Suprapubic skin (tissue), 4 donors: ENCODE data around the gene ALLC. TPM values are rescaled to one million over a fixed set of nuclear protein-coding genes. Genes with fewer than 3 reads are reported as not detected.

Experiments used
- DNase-seq, 2 donors: peaks; one replicate each; pipeline ENCODE4 v3.0.0-alpha.2; 2019; ENCODE audit warnings: low spot score in 2 of 2
- H3K27ac ChIP-seq: fragments of 200-600 bp; sonication (generic); one replicate; pipeline ENCODE4 v1.5.1; 2019
- H3K27me3 ChIP-seq: fragments of 200-600 bp; sonication (generic); one replicate; pipeline ENCODE4 v1.5.1; 2019
- H3K36me3 ChIP-seq: fragments of 200-600 bp; sonication (generic); one replicate; pipeline ENCODE4 v1.5.1; 2019
- H3K4me1 ChIP-seq: fragments of 200-600 bp; sonication (generic); one replicate; pipeline ENCODE4 v1.5.1; 2019
- H3K4me3 ChIP-seq: fragments of 200-600 bp; sonication (generic); one replicate; pipeline ENCODE4 v1.5.1; 2019; ENCODE audit warnings: mild to moderate bottlenecking
- H3K9me3 ChIP-seq: fragments of 200-600 bp; sonication (generic); one replicate; pipeline ENCODE4 v1.5.1; 2019
- CTCF ChIP-seq, 2 donors: fragments of 200-600 bp in 1 of 2; fragments of 450-650 bp in 1 of 2; sonication (generic) in 1 of 2; IDR thresholded peaks; one replicate each; pipeline ENCODE4 v1.5.1; 2016 to 2019; ENCODE audit warnings: antibody characterized with exemption in 2 of 2, mild to moderate bottlenecking in 1 of 2, moderate library complexity in 1 of 2
- EP300 ChIP-seq: sonication (generic); formaldehyde crosslinking; IDR thresholded peaks from one replicate; pipeline ENCODE4 v1.6.1; 2017; ENCODE audit warnings: antibody characterized with exemption
- POLR2A ChIP-seq, 2 donors: fragments of 450-650 bp; IDR thresholded peaks; one replicate each; pipeline ENCODE4 v1.6.1; 2017; ENCODE audit warnings: antibody characterized with exemption in 2 of 2, mild to moderate bottlenecking in 2 of 2, moderate library complexity in 2 of 2
- POLR2AphosphoS5 ChIP-seq, 3 donors: sonication (generic); formaldehyde crosslinking; IDR thresholded peaks; one replicate each; pipeline ENCODE4 v1.6.1; 2017; ENCODE audit warnings: antibody characterized with exemption in 3 of 3
- WGBS: methylation state at CpG from one replicate; pipeline ENCODE4 v1.1.5; 2018; 5-methylcytosine and 5-hydroxymethylcytosine counted together
- total RNA-seq, 4 donors: library from RNA; depleted of rRNA; stranded (reverse); fragments of >200 nt; gene quantifications; one replicate each; pipeline ENCODE4 v1.1.0, GENCODE V29; 2016

Gene ALLC
- total RNA-seq, 4 donors from 2014 or later = not detected

GRCh38 chr2:3729786-3730185, 71.8 kb downstream of the ALLC start:
- Histone ChIP-seq H3K27ac (no peak overlapping the region), H3K4me3 (no peak overlapping the region), H3K9me3 (no peaks in the 10 kb centered on the region), H3K4me1 (peaks cover 7% of the 10 kb centered on the region), H3K36me3 (no peaks in the 10 kb centered on the region), H3K27me3 (peaks cover 8% of the 10 kb centered on the region)
- WGBS = 78% methylated on average over 8 of the region's 9 CpGs
- no peak for DNase-seq
- no peak for TF ChIP-seq POLR2A (IDR thresholded peaks at IDR 0.05)

- DNase-seq = no peak
- H3K27ac ChIP-seq = no peak overlapping the region
- no peak for TF ChIP-seq POLR2AphosphoS5 (IDR thresholded peaks at IDR 0.05)
- no peak for TF ChIP-seq CTCF (IDR thresholded peaks at IDR 0.05)
- TF ChIP-seq POLR2A (IDR thresholded peaks at IDR 0.05) = no peak
- no peak for TF ChIP-seq EP300
- H3K27me3 ChIP-seq = peaks cover 5% of the 10 kb centered on the region
- H3K9me3 ChIP-seq = no peaks in the 10 kb centered on the region
- H3K36me3 ChIP-seq = no peaks in the 10 kb centered on the region
- no peak overlapping the region for H3K4me3 ChIP-seq
- WGBS = 46% methylated on average over 8 of the region's 8 CpGs
- H3K4me1 ChIP-seq = peaks cover 7% of the 10 kb centered on the region
Measured at GRCh38 chr2:3730646-3731045, 72.6 kb downstream of the ALLC start.

GRCh38 chr2:3731829-3732228, 73.8 kb downstream of the ALLC start:
- H3K9me3 ChIP-seq = no peaks in the 10 kb centered on the region
- H3K4me1 ChIP-seq = peaks cover 7% of the 10 kb centered on the region
- H3K27me3 ChIP-seq = peaks cover 9% of the 10 kb centered on the region
- 92% methylated on average over 7 of the region's 7 CpGs for WGBS
- H3K27ac ChIP-seq = no peak overlapping the region
- TF ChIP-seq POLR2A (IDR thresholded peaks at IDR 0.05) = no peak
- H3K4me3 ChIP-seq = no peak overlapping the region
- DNase-seq = no peak
- no peaks in the 10 kb centered on the region for H3K36me3 ChIP-seq

DNA sequence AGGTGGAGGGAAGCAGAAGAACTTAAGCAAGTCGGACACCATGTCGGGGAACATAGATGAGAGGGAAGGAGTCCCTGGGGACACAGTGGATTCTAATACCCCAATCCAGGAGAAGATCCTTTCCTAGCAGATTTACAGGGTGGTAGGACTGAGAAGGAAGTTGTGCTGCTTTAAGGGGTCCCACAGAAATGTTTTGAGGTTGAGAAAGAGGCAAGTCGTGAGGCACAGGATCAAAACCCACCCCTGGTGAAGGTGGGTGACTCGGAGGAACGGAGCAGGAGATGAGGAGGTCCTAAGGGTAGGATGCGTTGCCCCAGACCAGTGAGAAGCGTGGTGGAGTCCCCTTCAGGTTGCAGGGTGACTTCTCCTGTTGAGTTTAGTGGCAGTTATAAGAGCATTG, 78.1 kb downstream of the ALLC start:
- DNase-seq = no peak
- WGBS = 81% methylated on average over 7 of the region's 7 CpGs

GRCh38 chr2:3737128-3737527, 79.1 kb downstream of the ALLC start:
- H3K27ac ChIP-seq = no peak overlapping the region
- no peak for DNase-seq
- H3K4me3 ChIP-seq = no peak overlapping the region

More for the DNA sequence above, 78.1 kb downstream of the ALLC start:
- H3K9me3 ChIP-seq = no peaks in the 10 kb centered on the region
- H3K27me3 ChIP-seq = peaks cover 4% of the 10 kb centered on the region
- H3K4me1 ChIP-seq = no peaks in the 10 kb centered on the region
- H3K4me3 ChIP-seq = no peak overlapping the region
- H3K36me3 ChIP-seq = no peaks in the 10 kb centered on the region
- TF ChIP-seq CTCF (IDR thresholded peaks at IDR 0.05) (no peak), EP300 (no peak), POLR2AphosphoS5 (IDR thresholded peaks at IDR 0.05) (no peak), POLR2A (IDR thresholded peaks at IDR 0.05) (no peak)
- no peak overlapping the region for H3K27ac ChIP-seq

GRCh38 chr2:3738454-3738853, 80.5 kb downstream of the ALLC start:
- Histone ChIP-seq H3K27me3 (peaks cover 4% of the 10 kb centered on the region), H3K36me3 (no peaks in the 10 kb centered on the region), H3K27ac (no peak overlapping the region), H3K9me3 (no peaks in the 10 kb centered on the region), H3K4me1 (no peaks in the 10 kb centered on the region), H3K4me3 (no peak overlapping the region)
- 33% methylated on average over 3 of the region's 3 CpGs for WGBS
- no peak for DNase-seq
- TF ChIP-seq POLR2AphosphoS5 (IDR thresholded peaks at IDR 0.05) = no peak
- TF ChIP-seq POLR2A (IDR thresholded peaks at IDR 0.05) = no peak
- TF ChIP-seq CTCF (IDR thresholded peaks at IDR 0.05) = no peak
- no peak for TF ChIP-seq EP300

More at GRCh38 chr2:3737128-3737527, 79.1 kb downstream of the ALLC start:
- TF ChIP-seq EP300 = no peak
- no peak for TF ChIP-seq POLR2A (IDR thresholded peaks at IDR 0.05)
- TF ChIP-seq POLR2AphosphoS5 (IDR thresholded peaks at IDR 0.05) = no peak
- TF ChIP-seq CTCF (IDR thresholded peaks at IDR 0.05) = no peak
- Histone ChIP-seq H3K36me3 (no peaks in the 10 kb centered on the region), H3K9me3 (no peaks in the 10 kb centered on the region), H3K4me1 (no peaks in the 10 kb centered on the region), H3K27me3 (peaks cover 4% of the 10 kb centered on the region)
- 70% methylated on average over 9 of the region's 9 CpGs for WGBS
